Transverse colon (tissue), 4 donors: Measurements from ENCODE around the gene TMTC2. TPM values are rescaled to one million over a fixed set of nuclear protein-coding genes. Genes with fewer than 3 reads are reported as not detected.

Experiments
- DNase-seq: peaks from one replicate; pipeline ENCODE4 v3.0.0-alpha.2; 2019
- H3K27ac ChIP-seq, 4 donors: fragments of 200-600 bp; sonication (generic); 2 replicates each; pipeline ENCODE4 v1.5.1; 2016 to 2018; ENCODE audit warnings: inconsistent platforms in 4 of 4
- H3K27me3 ChIP-seq: fragments of 200-600 bp; sonication (generic); 2 replicates; pipeline ENCODE4 v1.5.1; 2017; ENCODE audit warnings: inconsistent platforms
- H3K36me3 ChIP-seq, 4 donors: fragments of 200-600 bp; sonication (generic); 2 replicates each; pipeline ENCODE4 v1.5.1; 2017 to 2019; ENCODE audit warnings: inconsistent platforms in 4 of 4
- H3K4me1 ChIP-seq, 4 donors: fragments of 200-600 bp; sonication (generic); 2 replicates each; pipeline ENCODE4 v1.5.1; 2017 to 2020; ENCODE audit warnings: inconsistent platforms in 4 of 4
- H3K4me3 ChIP-seq, 4 donors: fragments of 200-600 bp; sonication (generic); 1 replicate in 1 of 4; 2 replicates in 3 of 4; pipeline versions ENCODE4 v1.5.1 to v1.6.1; 2017 to 2019; ENCODE audit warnings: inconsistent platforms in 4 of 4
- H3K9me3 ChIP-seq, 2 donors: fragments of 200-600 bp; sonication (generic); 2 replicates each; pipeline ENCODE4 v1.5.1; 2017 to 2019; ENCODE audit warnings: inconsistent platforms in 2 of 2
- EP300 ChIP-seq: sonication (generic); formaldehyde crosslinking; IDR thresholded peaks from one replicate; pipeline ENCODE4 v1.6.1; 2017; ENCODE audit warnings: antibody characterized with exemption, low read depth
- POLR2A ChIP-seq: fragments of 450-650 bp; IDR thresholded peaks from one replicate; pipeline ENCODE4 v1.6.1; 2016; ENCODE audit warnings: antibody characterized with exemption, mild to moderate bottlenecking, moderate library complexity
- POLR2AphosphoS5 ChIP-seq, 3 donors: sonication (generic); formaldehyde crosslinking; IDR thresholded peaks; one replicate each; pipeline ENCODE4 v1.6.1; 2016; ENCODE audit warnings: antibody characterized with exemption in 3 of 3
- WGBS, 2 donors: methylation state at CpG; one replicate each; pipeline ENCODE4 v1.1.5; 2018; ENCODE audit warnings: low coverage in 1 of 2; 5-methylcytosine and 5-hydroxymethylcytosine counted together
- in situ Hi-C, 4 donors: fragments of 200-750 bp; cut with MboI; loops; one replicate each; pipeline versions ENCODE4 v1.15.0 to v1.15.1; 2017; ENCODE audit warnings: low sequenced_read_pairs in 3 of 4, low pct_ligation_motif_present in 1 of 4, low pct_unique_long_range_greater_than_20kb in 1 of 4
- intact Hi-C: fragments of 100-400 bp; cut with DNase I; formaldehyde crosslinking; loops from one replicate; pipeline ENCODE4 v1.15.1; 2023; ENCODE audit warnings: low total_unique reads
- total RNA-seq, 4 donors: library from RNA; depleted of rRNA; stranded (reverse); fragments of >200 nt; gene quantifications; one replicate each; pipeline ENCODE4 v1.1.0, GENCODE V29; 2016
- TF ChIP-seq, protein P1 (sequence below), 5 experiments: fragments of 200-600 bp in 3 of 5; fragments of 450-650 bp in 2 of 5; sonication (generic) in 3 of 5; IDR thresholded peaks; 1 replicate in 2 of 5; 2 replicates in 3 of 5; pipeline ENCODE4 v1.5.1; 2016 to 2017; ENCODE audit warnings: antibody characterized with exemption in 5 of 5, inconsistent platforms in 3 of 5, mild to moderate bottlenecking in 2 of 5, moderate library complexity in 1 of 5

Gene TMTC2
- total RNA-seq, 4 donors from 2014 or later: 11.3 to 19.8 (median 17.1) TPM

DNA sequence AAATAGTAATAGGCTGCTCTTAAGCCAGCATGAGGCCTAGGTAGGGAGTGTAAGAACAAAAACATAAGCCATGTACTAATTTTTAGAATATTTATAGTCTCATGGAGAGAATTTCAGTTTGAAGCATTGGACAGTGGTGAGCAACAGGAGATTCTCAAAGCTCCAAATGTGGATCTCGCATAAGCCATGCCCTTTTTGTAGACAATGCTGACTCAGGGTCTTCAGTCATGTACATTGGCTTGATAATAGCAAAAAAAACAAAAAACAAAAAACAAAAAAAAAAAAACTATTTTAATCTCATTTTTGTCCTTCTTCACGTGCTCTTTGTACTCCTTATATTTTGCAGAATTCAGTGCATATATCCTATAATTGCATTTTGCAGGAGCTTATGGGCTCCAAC lies 402.9 kb downstream of the TMTC2 start:
- no peaks in the 10 kb centered on the region for H3K27me3 ChIP-seq
- intact Hi-C loops (no loop called here), in situ Hi-C loops (no loop called here)
- TF ChIP-seq, protein P1, sequence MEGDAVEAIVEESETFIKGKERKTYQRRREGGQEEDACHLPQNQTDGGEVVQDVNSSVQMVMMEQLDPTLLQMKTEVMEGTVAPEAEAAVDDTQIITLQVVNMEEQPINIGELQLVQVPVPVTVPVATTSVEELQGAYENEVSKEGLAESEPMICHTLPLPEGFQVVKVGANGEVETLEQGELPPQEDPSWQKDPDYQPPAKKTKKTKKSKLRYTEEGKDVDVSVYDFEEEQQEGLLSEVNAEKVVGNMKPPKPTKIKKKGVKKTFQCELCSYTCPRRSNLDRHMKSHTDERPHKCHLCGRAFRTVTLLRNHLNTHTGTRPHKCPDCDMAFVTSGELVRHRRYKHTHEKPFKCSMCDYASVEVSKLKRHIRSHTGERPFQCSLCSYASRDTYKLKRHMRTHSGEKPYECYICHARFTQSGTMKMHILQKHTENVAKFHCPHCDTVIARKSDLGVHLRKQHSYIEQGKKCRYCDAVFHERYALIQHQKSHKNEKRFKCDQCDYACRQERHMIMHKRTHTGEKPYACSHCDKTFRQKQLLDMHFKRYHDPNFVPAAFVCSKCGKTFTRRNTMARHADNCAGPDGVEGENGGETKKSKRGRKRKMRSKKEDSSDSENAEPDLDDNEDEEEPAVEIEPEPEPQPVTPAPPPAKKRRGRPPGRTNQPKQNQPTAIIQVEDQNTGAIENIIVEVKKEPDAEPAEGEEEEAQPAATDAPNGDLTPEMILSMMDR (IDR thresholded peaks at IDR 0.05): no peak
- TF ChIP-seq POLR2AphosphoS5 (IDR thresholded peaks at IDR 0.05): no peak
- no peak for TF ChIP-seq EP300
- H3K4me3 ChIP-seq: no peak overlapping the region
- DNase-seq: no peak
- H3K4me1 ChIP-seq: no peaks in the 10 kb centered on the region
- H3K36me3 ChIP-seq: no peaks in the 10 kb centered on the region
- 91 to 100% methylated on average over 2 of the region's 2 CpGs for WGBS, 2 donors
- no peak overlapping the region for H3K27ac ChIP-seq
- H3K9me3 ChIP-seq: no peaks in the 10 kb centered on the region

DNA sequence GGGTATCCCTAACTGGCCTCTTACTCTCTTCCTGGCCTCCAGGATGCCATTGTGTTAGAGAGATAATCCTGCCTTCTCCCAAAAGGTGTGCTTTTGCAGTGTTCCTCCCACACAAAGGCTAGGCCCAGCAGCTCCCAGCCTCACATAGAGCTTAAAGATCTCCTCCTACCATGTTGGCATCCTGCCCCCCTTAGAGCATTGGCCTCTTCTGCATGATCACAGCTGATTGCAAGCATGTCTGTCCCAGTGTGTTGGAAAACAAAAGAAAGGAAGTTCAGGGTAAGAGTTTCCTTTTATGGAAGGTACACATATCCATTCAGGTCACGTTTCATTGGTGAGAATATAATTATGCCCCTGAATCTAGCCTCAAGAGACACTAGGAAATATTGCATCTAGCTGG lies 405.4 kb downstream of the TMTC2 start:
- 77 to 78% methylated on average over 1 of the region's 1 CpG for WGBS, 2 donors
- Histone ChIP-seq H3K4me3 (no peak overlapping the region), H3K27ac (no peak overlapping the region), H3K36me3 (no peaks in the 10 kb centered on the region), H3K9me3 (no peaks in the 10 kb centered on the region), H3K27me3 (no peaks in the 10 kb centered on the region), H3K4me1 (no peaks in the 10 kb centered on the region)
- DNase-seq: no peak
- intact Hi-C loops (no loop called here), in situ Hi-C loops (no loop called here)
- TF ChIP-seq POLR2A (no peak), POLR2AphosphoS5 (IDR thresholded peaks at IDR 0.05) (no peak), EP300 (no peak)
- TF ChIP-seq, protein P1 (IDR thresholded peaks at IDR 0.05): no peak

DNA sequence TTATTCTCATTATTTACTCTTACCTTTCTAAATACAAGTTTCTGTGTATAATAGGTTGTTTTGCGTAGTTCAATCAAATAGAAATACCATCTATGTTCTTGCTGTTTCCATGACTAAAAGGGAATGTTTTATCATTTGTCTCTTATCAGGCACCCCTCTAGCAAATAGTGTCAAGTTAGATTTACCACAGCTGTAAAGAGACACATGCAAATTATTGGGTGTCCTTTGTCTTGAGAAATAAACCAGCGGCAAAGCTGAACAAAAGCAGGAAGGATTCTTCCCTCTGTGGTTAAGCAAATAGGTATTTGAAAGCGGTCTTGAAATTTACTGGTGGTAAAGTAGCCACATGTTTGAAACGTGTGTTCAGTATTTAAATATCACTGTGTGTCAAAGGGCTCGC lies 405.9 kb downstream of the TMTC2 start:
- Histone ChIP-seq H3K9me3 (no peaks in the 10 kb centered on the region), H3K27me3 (no peaks in the 10 kb centered on the region), H3K27ac (no peak overlapping the region), H3K4me3 (no peak overlapping the region), H3K36me3 (no peaks in the 10 kb centered on the region), H3K4me1 (no peaks in the 10 kb centered on the region)
- TF ChIP-seq, protein P1 (IDR thresholded peaks at IDR 0.05): no peak
- TF ChIP-seq POLR2AphosphoS5 (IDR thresholded peaks at IDR 0.05) (no peak), EP300 (no peak), POLR2A (no peak)
- in situ Hi-C loops: no loop called here
- WGBS, 2 donors: 87 to 100% methylated on average over 3 to 5 of the region's 5 CpGs
- intact Hi-C loops: no loop called here
- DNase-seq: no peak

DNA sequence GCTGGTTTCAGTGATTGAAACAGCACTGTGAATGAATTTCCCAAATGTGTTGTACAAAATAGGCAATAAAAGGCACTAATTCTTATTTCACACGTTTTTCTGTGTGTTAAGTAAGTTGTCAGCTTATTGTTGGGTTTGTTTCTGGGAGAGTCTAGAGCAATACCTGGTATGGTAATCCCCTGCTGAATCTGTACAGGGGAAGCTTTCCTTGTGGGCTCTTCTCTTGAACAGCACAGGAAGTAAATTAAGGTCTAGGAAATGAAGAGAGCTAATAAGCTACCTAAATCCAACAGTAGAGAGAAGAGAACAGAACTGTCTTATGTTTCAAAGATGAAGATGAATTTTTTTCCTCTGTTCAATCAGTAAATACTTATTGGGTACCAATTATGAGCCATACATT lies 406.7 kb downstream of the TMTC2 start:
- H3K9me3 ChIP-seq: no peaks in the 10 kb centered on the region
- intact Hi-C loops: no loop called here
- no peaks in the 10 kb centered on the region for H3K27me3 ChIP-seq
- no peak overlapping the region for H3K4me3 ChIP-seq
- in situ Hi-C loops: no loop called here
- no peaks in the 10 kb centered on the region for H3K36me3 ChIP-seq
- WGBS, 2 donors: 20 to 53% methylated on average over 1 of the region's 1 CpG
- no peak for DNase-seq
- H3K4me1 ChIP-seq: no peaks in the 10 kb centered on the region
- no peak overlapping the region for H3K27ac ChIP-seq
- TF ChIP-seq, protein P1 (IDR thresholded peaks at IDR 0.05): no peak
- no peak for TF ChIP-seq EP300
- no peak for TF ChIP-seq POLR2A
- no peak for TF ChIP-seq POLR2AphosphoS5 (IDR thresholded peaks at IDR 0.05)
